Caco-2 (cell line): ENCODE data around the gene RAD51B. TPM values are rescaled to one million over a fixed set of nuclear protein-coding genes. Genes with fewer than 3 reads are reported as not detected.

Experiments
- BruUV-seq: library from RNA; stranded (reverse); fragments of 400-500 nt; replicated peaks from 2 replicates; lab custom pipeline; 2021; lab: Mats Ljungman, UMichigan
- CTCF ChIA-PET: fragments of 300-600 bp; sonication (Branson Sonifier 250); formaldehyde crosslinking; loops from one replicate; lab custom pipeline; 2022; ENCODE audit warnings: antibody characterized with exemption; lab: Charles Lee
- POLR2A ChIA-PET: fragments of 300-600 bp; sonication (Branson Sonifier 250); formaldehyde crosslinking; loops from one replicate; lab custom pipeline; 2022; ENCODE audit warnings: antibody characterized with exemption; lab: Charles Lee
- DNase-seq, 2 experiments: peaks; one replicate each; pipeline versions ENCODE4 v3.0.0 to v3.0.0-alpha.2; 2020 to 2022
- H3K27me3 ChIP-seq: replicated peaks from 2 replicates; pipeline ENCODE4 v1.6.0; 2011; ENCODE audit warnings: low read length; ENCODE audit not compliant: control insufficient read depth, insufficient read depth
- H3K36me3 ChIP-seq: 2 replicates; pipeline ENCODE4 v1.5.1; 2011; ENCODE audit warnings: low read length; ENCODE audit not compliant: control insufficient read depth, insufficient read depth
- H3K4me1 ChIP-seq: fragments of 250-450 bp; sonication (Bioruptor Pico); 2 replicates; pipeline ENCODE4 v1.5.1; 2020; ENCODE audit warnings: mild to moderate bottlenecking
- H3K4me3 ChIP-seq: 2 replicates; pipeline ENCODE4 v1.5.1; 2011; ENCODE audit warnings: low read depth, mild to moderate bottlenecking, control low read depth, low read length
- H3K9me3 ChIP-seq: fragments of 250-450 bp; sonication (Bioruptor Pico); 2 replicates; pipeline ENCODE4 v1.5.1; 2020; ENCODE audit warnings: mild to moderate bottlenecking, moderate library complexity
- H3K27ac Mint-ChIP-seq: one replicate; pipeline ENCODE4 v1.8.0; 2022; ENCODE audit warnings: mixed read lengths; ENCODE audit not compliant: unreplicated experiment
- H3K27me3 Mint-ChIP-seq: one replicate; pipeline ENCODE4 v1.8.0; 2022; ENCODE audit warnings: mixed read lengths; ENCODE audit not compliant: insufficient read depth, unreplicated experiment
- H3K36me3 Mint-ChIP-seq: one replicate; pipeline ENCODE4 v1.8.0; 2022; ENCODE audit warnings: mild to moderate bottlenecking, mixed read lengths; ENCODE audit not compliant: insufficient read depth, unreplicated experiment
- H3K4me1 Mint-ChIP-seq: one replicate; pipeline ENCODE4 v1.8.0; 2022; ENCODE audit warnings: low read depth, mixed read lengths; ENCODE audit not compliant: unreplicated experiment
- H3K4me3 Mint-ChIP-seq: one replicate; pipeline ENCODE4 v1.8.0; 2022; ENCODE audit warnings: mild to moderate bottlenecking, moderate library complexity, mixed read lengths; ENCODE audit not compliant: unreplicated experiment
- H3K9me3 Mint-ChIP-seq: one replicate; pipeline ENCODE4 v1.8.0; 2022; ENCODE audit warnings: mixed read lengths; ENCODE audit not compliant: unreplicated experiment
- CTCF ChIP-seq, 2 experiments: fragments of 200-600 bp in 1 of 2; IDR thresholded peaks; 1 replicate in 1 of 2; 2 replicates in 1 of 2; pipeline versions ENCODE4 v1.5.1 to v1.8.0; 2011 to 2022; ENCODE audit warnings: antibody characterized with exemption in 1 of 2, control low read depth in 1 of 2, inconsistent platforms in 1 of 2, low read depth in 1 of 2, low read length in 1 of 2, mild to moderate bottlenecking in 1 of 2, moderate library complexity in 1 of 2; ENCODE audit not compliant: insufficient read depth in 1 of 2, severe bottlenecking in 1 of 2, unreplicated experiment in 1 of 2
- intact Hi-C: fragments of 100-400 bp; cut with micrococcal nuclease; formaldehyde crosslinking; loops from one replicate; pipeline ENCODE4 v1.10.0; 2022; ENCODE audit not compliant: unreplicated experiment
- total RNA-seq: library from RNA; stranded (reverse); gene quantifications from 2 replicates; pipeline ENCODE4 v1.2.3, GENCODE V29; 2022

RAD51B gene
- total RNA-seq, 1 experiment from 2014 or later = 16.7 TPM

DNA sequence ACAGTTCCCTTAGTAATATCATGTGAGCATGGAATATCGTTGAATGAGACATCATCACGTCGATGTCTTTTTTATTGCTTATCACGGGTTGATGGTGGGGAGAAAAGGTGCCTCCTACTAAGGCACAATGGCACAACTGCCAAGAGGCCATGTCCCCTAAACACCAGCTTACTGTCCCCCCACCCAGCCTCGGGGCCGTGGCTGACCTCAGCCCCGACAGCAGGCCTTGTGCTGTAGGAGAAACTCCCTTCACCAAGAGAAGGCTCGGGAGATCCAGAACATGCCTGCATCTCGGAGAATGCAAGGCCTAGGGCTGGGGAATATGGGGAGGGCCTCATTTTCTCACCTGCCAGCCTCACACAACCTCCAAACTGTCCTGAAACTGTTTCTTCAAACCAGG, 950.5 kb downstream of the RAD51B start:
- intact Hi-C loops = no loop called here
- no peak for TF ChIP-seq CTCF (IDR thresholded peaks at IDR 0.05; ENCODE audit: insufficient read depth in 1 of 2, low read depth in 1 of 2, low read length in 1 of 2, severe bottlenecking in 1 of 2, unreplicated experiment in 1 of 2)
- POLR2A ChIA-PET = no interaction called here
- BruUV-seq = no TSS peak
- Mint-ChIP-seq H3K9me3 (peaks cover 7% of the 10 kb centered on the region), H3K27ac (no peak overlapping the region), H3K36me3 (no peaks in the 10 kb centered on the region), H3K4me3 (no peak overlapping the region), H3K4me1 (peaks cover 12% of the 10 kb centered on the region), H3K27me3 (no peaks in the 10 kb centered on the region)
- CTCF ChIA-PET = no interaction called here
- no peak overlapping the region for H3K4me3 ChIP-seq
- peaks cover 3% of the 10 kb centered on the region; the same call in 1 of the 2 replicates for H3K9me3 ChIP-seq
- DNase-seq = no peak
- no peaks in the 10 kb centered on the region for H3K27me3 ChIP-seq
- no peaks in the 10 kb centered on the region for H3K4me1 ChIP-seq
- H3K36me3 ChIP-seq = no peaks in the 10 kb centered on the region

DNA sequence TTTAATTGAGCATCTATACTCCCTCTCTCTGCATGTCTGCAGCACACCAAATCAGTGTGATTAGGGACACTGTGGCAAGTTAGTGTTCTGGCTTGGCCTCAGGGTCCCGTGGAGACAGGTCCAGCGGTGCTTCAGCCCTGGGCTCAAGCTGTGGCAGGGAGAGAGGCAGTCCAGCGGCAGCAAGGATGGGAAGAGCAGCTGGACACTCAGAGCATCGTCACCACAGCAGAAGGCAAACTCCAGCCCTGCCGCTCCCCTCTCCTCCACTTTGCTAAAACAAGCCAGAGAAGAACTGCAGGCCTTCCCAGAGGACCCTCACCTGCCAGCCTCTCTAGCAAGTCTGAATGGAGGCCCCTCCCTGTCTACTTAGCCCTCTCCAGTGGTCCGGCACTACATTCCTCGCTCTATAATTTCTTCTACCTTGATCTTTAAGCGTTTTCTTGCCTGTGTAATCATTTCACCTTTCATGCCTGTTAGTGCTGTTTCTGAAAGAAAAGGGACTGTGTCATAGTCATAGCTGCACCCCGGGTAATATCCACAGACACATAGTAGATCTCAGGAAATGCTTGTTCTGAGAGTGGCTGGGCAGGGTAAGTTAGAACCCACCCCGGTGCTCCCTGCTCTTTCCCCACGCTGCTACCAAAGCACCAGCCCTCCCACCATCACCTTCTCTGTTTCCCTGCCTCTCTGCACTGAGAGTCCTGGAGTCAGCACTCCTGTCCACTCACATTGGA, 951.1 kb downstream of the RAD51B start:
- Histone ChIP-seq H3K4me1 (no peaks in the 10 kb centered on the region), H3K27me3 (no peaks in the 10 kb centered on the region), H3K36me3 (no peaks in the 10 kb centered on the region), H3K4me3 (no peak overlapping the region), H3K9me3 (peaks cover 10% of the 10 kb centered on the region)
- intact Hi-C loops = no loop called here
- H3K4me1 Mint-ChIP-seq = peaks cover 12% of the 10 kb centered on the region
- ChIA-PET CTCF (no interaction called here), POLR2A (no interaction called here)
- no peak overlapping the region for H3K4me3 Mint-ChIP-seq
- H3K27me3 Mint-ChIP-seq = no peaks in the 10 kb centered on the region
- no peak for DNase-seq
- H3K9me3 Mint-ChIP-seq = peaks cover 13% of the 10 kb centered on the region
- H3K36me3 Mint-ChIP-seq = peaks cover 4% of the 10 kb centered on the region
- TF ChIP-seq CTCF (IDR thresholded peaks at IDR 0.05; ENCODE audit: insufficient read depth in 1 of 2, low read depth in 1 of 2, low read length in 1 of 2, severe bottlenecking in 1 of 2, unreplicated experiment in 1 of 2) = no peak
- no TSS peak for BruUV-seq
- no peak overlapping the region for H3K27ac Mint-ChIP-seq

GRCh38 chr14:68771631-68772030, 952.1 kb downstream of the RAD51B start:
- H3K27ac Mint-ChIP-seq = no peak overlapping the region
- no TSS peak for BruUV-seq
- Histone ChIP-seq H3K9me3 (peaks cover 11% of the 10 kb centered on the region), H3K36me3 (no peaks in the 10 kb centered on the region), H3K27me3 (no peaks in the 10 kb centered on the region), H3K4me3 (no peak overlapping the region), H3K4me1 (no peaks in the 10 kb centered on the region)
- no peaks in the 10 kb centered on the region for H3K27me3 Mint-ChIP-seq
- peaks cover 7% of the 10 kb centered on the region for H3K36me3 Mint-ChIP-seq
- no peak overlapping the region for H3K4me3 Mint-ChIP-seq
- ChIA-PET POLR2A (no interaction called here), CTCF (no interaction called here)
- intact Hi-C loops = no loop called here
- peaks cover 18% of the 10 kb centered on the region for H3K9me3 Mint-ChIP-seq
- no peak for TF ChIP-seq CTCF (IDR thresholded peaks at IDR 0.05; ENCODE audit: insufficient read depth in 1 of 2, low read depth in 1 of 2, low read length in 1 of 2, severe bottlenecking in 1 of 2, unreplicated experiment in 1 of 2)
- DNase-seq = no peak
- H3K4me1 Mint-ChIP-seq = peaks cover 12% of the 10 kb centered on the region
